Calu3 (cell line): ENCODE measurements around the gene S100A2. TPM values are rescaled to one million over a fixed set of nuclear protein-coding genes. Genes with fewer than 3 reads are reported as not detected.
"Not testable (repeated sequence)": the region's sequence is repeated elsewhere in the genome, so short reads cannot be mapped to it uniquely, and the experiment has no call there.

Experiments used
- BruUV-seq: library from RNA; stranded (reverse); fragments of 400-500 nt; replicated peaks from 2 replicates; lab custom pipeline; 2021; lab: Mats Ljungman, UMichigan
- CTCF ChIA-PET: fragments of 300-600 bp; sonication (Branson Sonifier 250); formaldehyde crosslinking; loops from one replicate; lab custom pipeline; 2022; ENCODE audit warnings: antibody characterized with exemption; lab: Charles Lee
- DNase-seq: peaks from one replicate; pipeline ENCODE4 v3.0.0; 2022
- H3K27ac Mint-ChIP-seq: one replicate; pipeline ENCODE4 v1.8.0; 2022; ENCODE audit warnings: mixed read lengths; ENCODE audit not compliant: unreplicated experiment
- H3K27me3 Mint-ChIP-seq: one replicate; pipeline ENCODE4 v1.8.0; 2022; ENCODE audit warnings: mixed read lengths; ENCODE audit not compliant: unreplicated experiment
- H3K36me3 Mint-ChIP-seq: one replicate; pipeline ENCODE4 v1.8.0; 2022; ENCODE audit warnings: mild to moderate bottlenecking, moderate library complexity, mixed read lengths; ENCODE audit not compliant: insufficient read depth, unreplicated experiment
- H3K4me1 Mint-ChIP-seq: one replicate; pipeline ENCODE4 v1.8.0; 2022; ENCODE audit warnings: mild to moderate bottlenecking, low read depth, mixed read lengths; ENCODE audit not compliant: unreplicated experiment
- H3K4me3 Mint-ChIP-seq: one replicate; pipeline ENCODE4 v1.8.0; 2022; ENCODE audit warnings: mild to moderate bottlenecking, low read depth, moderate library complexity, mixed read lengths; ENCODE audit not compliant: unreplicated experiment
- H3K9me3 Mint-ChIP-seq: one replicate; pipeline ENCODE4 v1.8.0; 2022; ENCODE audit warnings: low read depth, mixed read lengths; ENCODE audit not compliant: unreplicated experiment
- intact Hi-C: fragments of 100-400 bp; cut with micrococcal nuclease; formaldehyde crosslinking; loops from one replicate; pipeline ENCODE4 v1.10.0; 2022; ENCODE audit not compliant: unreplicated experiment
- total RNA-seq: library from RNA; stranded (reverse); gene quantifications from 2 replicates; pipeline ENCODE4 v1.2.3, GENCODE V29; 2022
- TF ChIP-seq, protein P1 (sequence below): fragments of 200-600 bp; IDR thresholded peaks from one replicate; pipeline ENCODE4 v1.8.0; 2022; ENCODE audit warnings: antibody characterized with exemption; ENCODE audit not compliant: unreplicated experiment

S100A2 gene
- total RNA-seq, 1 experiment from 2014 or later, result 11.1 TPM

DNA sequence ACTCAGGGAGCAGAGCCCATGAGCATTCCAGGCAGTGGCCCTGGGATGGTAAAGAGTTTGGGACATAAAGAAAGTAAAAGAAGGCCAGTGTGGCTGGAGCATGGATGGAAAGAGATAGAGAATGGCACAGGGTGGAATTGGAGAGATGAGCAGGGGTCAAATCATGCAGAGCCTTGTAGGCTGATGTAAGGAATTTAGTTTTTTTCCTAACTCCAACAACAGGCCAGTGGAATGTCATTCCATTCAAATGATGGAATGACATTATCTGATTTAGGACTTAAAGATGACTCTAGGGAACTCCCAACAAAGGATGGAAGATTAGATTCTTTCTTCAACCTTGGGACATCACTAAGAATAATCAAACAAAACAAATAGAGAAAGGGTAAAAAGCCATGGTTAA lies 12.8 kb upstream of the S100A2 start:
- no peak overlapping the region for H3K4me3 Mint-ChIP-seq
- H3K36me3 Mint-ChIP-seq, result no peaks in the 10 kb centered on the region
- no TSS peak for BruUV-seq
- no peaks in the 10 kb centered on the region for H3K27me3 Mint-ChIP-seq
- CTCF ChIA-PET, result interaction anchor here (1.0 to 1.1 kb wide), 2 partner anchors 33 to 62 kb away, joined by 3 read pairs; no protein-coding TSS in a partner anchor
- DNase-seq, result no peak
- intact Hi-C loops, result no loop called here
- TF ChIP-seq, protein P1, sequence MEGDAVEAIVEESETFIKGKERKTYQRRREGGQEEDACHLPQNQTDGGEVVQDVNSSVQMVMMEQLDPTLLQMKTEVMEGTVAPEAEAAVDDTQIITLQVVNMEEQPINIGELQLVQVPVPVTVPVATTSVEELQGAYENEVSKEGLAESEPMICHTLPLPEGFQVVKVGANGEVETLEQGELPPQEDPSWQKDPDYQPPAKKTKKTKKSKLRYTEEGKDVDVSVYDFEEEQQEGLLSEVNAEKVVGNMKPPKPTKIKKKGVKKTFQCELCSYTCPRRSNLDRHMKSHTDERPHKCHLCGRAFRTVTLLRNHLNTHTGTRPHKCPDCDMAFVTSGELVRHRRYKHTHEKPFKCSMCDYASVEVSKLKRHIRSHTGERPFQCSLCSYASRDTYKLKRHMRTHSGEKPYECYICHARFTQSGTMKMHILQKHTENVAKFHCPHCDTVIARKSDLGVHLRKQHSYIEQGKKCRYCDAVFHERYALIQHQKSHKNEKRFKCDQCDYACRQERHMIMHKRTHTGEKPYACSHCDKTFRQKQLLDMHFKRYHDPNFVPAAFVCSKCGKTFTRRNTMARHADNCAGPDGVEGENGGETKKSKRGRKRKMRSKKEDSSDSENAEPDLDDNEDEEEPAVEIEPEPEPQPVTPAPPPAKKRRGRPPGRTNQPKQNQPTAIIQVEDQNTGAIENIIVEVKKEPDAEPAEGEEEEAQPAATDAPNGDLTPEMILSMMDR, result no peak
- H3K9me3 Mint-ChIP-seq, result no peaks in the 10 kb centered on the region
- H3K27ac Mint-ChIP-seq, result no peak overlapping the region
- peaks cover 18% of the 10 kb centered on the region for H3K4me1 Mint-ChIP-seq

DNA sequence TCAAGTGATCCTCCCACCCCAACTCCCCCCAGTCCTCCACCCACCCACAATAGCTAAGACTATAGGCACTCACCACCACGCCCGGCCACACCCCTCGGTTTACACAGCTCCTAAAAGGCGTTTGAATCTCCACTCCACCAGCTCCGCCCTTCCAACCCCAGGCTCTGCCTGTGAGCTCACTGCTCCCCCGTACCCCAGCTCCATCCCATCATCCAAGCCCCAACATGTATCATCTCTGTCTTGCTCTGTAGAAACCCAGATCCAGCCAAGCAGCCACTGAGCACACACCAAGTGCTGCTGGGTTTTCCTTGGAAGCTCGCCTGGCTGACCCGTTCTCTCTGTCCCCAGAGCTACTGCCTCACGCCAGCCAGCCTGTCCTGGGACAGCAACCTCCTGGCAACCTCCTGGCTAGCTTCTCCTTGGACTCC lies 12.0 kb upstream of the S100A2 start:
- CTCF ChIA-PET, result interaction anchor here (0.6 to 1.2 kb wide), 5 partner anchors 34 to 232 kb away, joined by 3 to 6 read pairs (median 3); partner anchors contain the start of gene S100A13
- intact Hi-C loops, result no loop called here
- no peak for DNase-seq
- Mint-ChIP-seq H3K9me3 (no peaks in the 10 kb centered on the region), H3K27me3 (no peaks in the 10 kb centered on the region), H3K4me1 (peaks cover 27% of the 10 kb centered on the region), H3K27ac (no peak overlapping the region), H3K4me3 (no peak overlapping the region), H3K36me3 (no peaks in the 10 kb centered on the region)
- TF ChIP-seq, protein P1, result no peak
- BruUV-seq, result no TSS peak

DNA sequence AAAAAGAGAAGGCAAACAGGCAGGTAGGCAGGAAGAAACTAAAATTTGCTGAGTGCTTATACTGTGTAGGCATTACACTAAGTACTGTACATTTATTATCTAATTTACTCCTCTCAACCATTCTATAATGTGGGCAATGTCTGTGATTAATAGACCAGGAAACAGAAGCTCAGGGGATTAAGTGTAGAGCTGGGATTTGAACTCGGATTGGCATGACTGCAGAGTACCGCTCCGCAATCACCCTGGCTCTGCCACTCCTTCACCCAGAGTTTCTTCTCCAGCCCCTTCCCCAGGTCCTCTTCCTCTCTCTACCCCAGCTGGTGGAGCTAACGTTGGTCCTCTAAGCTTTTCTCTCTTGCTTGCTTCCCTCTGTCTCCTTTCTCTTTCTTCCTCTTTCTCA lies 11.5 kb upstream of the S100A2 start:
- Mint-ChIP-seq H3K27ac (no peak overlapping the region), H3K4me3 (no peak overlapping the region), H3K9me3 (no peaks in the 10 kb centered on the region), H3K36me3 (no peaks in the 10 kb centered on the region), H3K27me3 (no peaks in the 10 kb centered on the region), H3K4me1 (peaks cover 29% of the 10 kb centered on the region)
- no TSS peak for BruUV-seq
- no peak for DNase-seq
- CTCF ChIA-PET, result interaction anchor here (0.9 to 1.2 kb wide), 3 partner anchors 50 to 68 kb away, joined by 3 read pairs; partner anchors contain the start of gene S100A13
- TF ChIP-seq, protein P1, result no peak
- intact Hi-C loops, result no loop called here

DNA sequence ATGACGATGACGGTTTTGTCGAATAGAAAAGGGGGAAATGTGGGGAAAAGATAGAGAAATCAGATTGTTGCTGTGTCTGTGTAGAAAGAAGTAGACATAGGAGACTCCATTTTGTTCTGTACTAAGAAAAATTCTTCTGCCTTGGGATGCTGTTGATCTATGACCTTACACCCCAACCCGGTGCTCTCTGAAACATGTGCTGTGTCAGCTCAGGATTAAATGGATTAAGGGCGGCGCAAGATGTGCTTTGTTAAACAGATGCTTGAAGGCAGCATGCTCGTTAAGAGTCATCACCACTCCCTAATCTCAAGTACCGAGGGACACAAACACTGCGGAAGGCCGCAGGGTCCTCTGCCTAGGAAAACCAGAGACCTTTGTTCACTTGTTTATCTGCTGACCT lies 9.9 kb upstream of the S100A2 start:
- peaks cover 41% of the 10 kb centered on the region for H3K4me1 Mint-ChIP-seq
- H3K4me3 Mint-ChIP-seq, BruUV-seq, H3K9me3 Mint-ChIP-seq, intact Hi-C loops, DNase-seq, H3K27ac Mint-ChIP-seq, H3K27me3 Mint-ChIP-seq, H3K36me3 Mint-ChIP-seq: not testable (repeated sequence)
- CTCF ChIA-PET, result interaction anchor here (1.0 kb wide), 1 partner anchor 52 kb away, joined by 3 read pairs; the partner anchor contains the start of gene S100A13

DNA sequence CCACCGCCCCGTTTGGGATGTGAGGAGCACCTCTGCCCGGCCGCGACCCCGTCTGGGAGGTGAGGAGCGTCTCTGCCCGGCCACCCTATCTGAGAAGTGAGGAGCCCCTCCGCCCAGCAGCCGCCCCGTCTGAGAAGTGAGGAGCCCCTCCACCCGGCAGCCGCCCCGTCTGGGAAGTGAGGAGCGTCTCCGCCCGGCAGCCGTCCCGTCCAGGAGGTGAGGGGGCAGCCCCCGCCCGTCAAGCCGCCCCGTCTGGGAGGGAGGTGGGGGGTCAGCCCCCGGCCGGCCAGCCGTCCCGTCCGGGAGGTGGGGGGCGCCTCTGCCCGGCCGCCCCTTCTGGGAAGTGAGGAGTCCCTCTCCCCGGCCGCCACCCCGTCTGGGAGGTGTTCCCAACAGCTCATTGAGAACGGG lies 9.4 kb upstream of the S100A2 start:
- BruUV-seq, H3K27ac Mint-ChIP-seq, intact Hi-C loops, H3K27me3 Mint-ChIP-seq, H3K36me3 Mint-ChIP-seq, H3K4me3 Mint-ChIP-seq, CTCF ChIA-PET, DNase-seq, H3K9me3 Mint-ChIP-seq: not testable (repeated sequence)
- peaks cover 45% of the 10 kb centered on the region for H3K4me1 Mint-ChIP-seq
